ENCODE measurements around the gene FAXDC2.

- no peak for TF ChIP-seq CTCF (IDR thresholded peaks at IDR 0.05)
- no peak for TF ChIP-seq POLR2A (IDR thresholded peaks at IDR 0.05)
Observed at GRCh38 chr5:154778534-154778933, 71.9 kb downstream of the FAXDC2 start.

Data from uterus (tissue), 2 donors.